ENCODE data around the gene TMEM54. TPM values are rescaled to one million over a fixed set of nuclear protein-coding genes. Genes with fewer than 3 reads are reported as not detected.
A peak's percentile ranks its signal among the peaks of the same experiment; 100 is the strongest.

Gene TMEM54
- total RNA-seq, 1 donor, result 38.4 TPM

GRCh38 chr1:32881871-32882850, 19.0 kb downstream of the TMEM54 start:
- TF ChIP-seq, protein P1, sequence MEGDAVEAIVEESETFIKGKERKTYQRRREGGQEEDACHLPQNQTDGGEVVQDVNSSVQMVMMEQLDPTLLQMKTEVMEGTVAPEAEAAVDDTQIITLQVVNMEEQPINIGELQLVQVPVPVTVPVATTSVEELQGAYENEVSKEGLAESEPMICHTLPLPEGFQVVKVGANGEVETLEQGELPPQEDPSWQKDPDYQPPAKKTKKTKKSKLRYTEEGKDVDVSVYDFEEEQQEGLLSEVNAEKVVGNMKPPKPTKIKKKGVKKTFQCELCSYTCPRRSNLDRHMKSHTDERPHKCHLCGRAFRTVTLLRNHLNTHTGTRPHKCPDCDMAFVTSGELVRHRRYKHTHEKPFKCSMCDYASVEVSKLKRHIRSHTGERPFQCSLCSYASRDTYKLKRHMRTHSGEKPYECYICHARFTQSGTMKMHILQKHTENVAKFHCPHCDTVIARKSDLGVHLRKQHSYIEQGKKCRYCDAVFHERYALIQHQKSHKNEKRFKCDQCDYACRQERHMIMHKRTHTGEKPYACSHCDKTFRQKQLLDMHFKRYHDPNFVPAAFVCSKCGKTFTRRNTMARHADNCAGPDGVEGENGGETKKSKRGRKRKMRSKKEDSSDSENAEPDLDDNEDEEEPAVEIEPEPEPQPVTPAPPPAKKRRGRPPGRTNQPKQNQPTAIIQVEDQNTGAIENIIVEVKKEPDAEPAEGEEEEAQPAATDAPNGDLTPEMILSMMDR (IDR thresholded peaks at IDR 0.05; ENCODE audit: insufficient read depth, low read length), result no peak
- no peak for DNase-seq (ENCODE audit: low read depth)
- no peak overlapping the region for H3K4me3 ChIP-seq (ENCODE audit: low read depth, low read length)

GRCh38 chr1:32881291-32881690, 19.9 kb downstream of the TMEM54 start:
- H3K4me3 ChIP-seq (ENCODE audit: low read depth, low read length), result no peak overlapping the region
- TF ChIP-seq, protein P1 (IDR thresholded peaks at IDR 0.05; ENCODE audit: insufficient read depth, low read length), result no peak
- no peak for DNase-seq (ENCODE audit: low read depth)

GRCh38 chr1:32878637-32879041, 22.6 kb downstream of the TMEM54 start:
- DNase-seq (ENCODE audit: low read depth), result no peak
- no peak overlapping the region for H3K4me3 ChIP-seq (ENCODE audit: low read depth, low read length)
- TF ChIP-seq, protein P1 (IDR thresholded peaks at IDR 0.05; ENCODE audit: insufficient read depth, low read length), result no peak

GRCh38 chr1:32878183-32878582, 23.0 kb downstream of the TMEM54 start:
- DNase-seq (ENCODE audit: low read depth), result peak; percentile 34
- TF ChIP-seq, protein P1 (IDR thresholded peaks at IDR 0.05; ENCODE audit: insufficient read depth, low read length), result no peak
- H3K4me3 ChIP-seq (ENCODE audit: low read depth, low read length), result no peak overlapping the region

DNA sequence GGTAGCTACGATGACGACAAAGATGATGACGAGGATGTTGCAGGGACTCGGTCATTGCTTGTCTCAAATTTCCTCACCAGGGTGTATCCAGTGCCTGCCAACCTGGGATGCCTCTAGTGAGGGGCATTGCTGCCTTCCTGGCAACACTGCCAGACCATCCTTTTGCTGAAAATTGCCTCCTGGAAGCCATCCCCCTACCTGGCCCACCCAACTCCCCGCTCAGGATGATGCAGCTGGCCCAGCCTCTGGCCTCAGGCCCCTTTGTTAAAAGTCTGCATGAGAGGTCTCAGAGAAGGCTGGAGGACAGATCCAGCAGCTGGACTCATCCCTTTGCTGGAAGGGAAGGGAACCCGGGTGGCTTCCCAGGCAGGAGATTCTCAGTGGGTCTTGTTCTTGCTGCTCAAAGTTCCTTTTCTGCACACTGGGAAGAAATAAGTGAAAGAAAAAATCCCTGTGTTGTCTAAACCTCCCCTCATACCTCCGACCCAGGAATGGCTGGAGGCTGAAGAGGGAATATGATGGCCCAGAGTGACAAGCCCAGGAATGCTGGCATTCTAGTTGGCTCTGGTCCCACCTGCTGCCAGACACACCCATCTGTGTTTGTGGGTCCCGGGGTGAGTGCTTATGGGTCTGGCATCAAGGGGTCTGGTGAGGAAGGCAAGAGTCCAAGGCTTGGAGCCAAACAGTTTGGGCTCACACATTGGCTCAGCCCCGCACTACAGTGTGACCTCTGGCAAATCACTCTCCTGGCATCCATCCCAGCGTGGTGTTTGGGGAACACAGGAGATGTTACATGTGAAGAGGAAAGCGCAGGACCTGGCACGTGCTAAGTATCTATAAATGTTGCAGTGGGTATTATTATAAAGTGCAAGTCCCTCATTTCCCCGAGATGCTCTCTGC, 23.7 kb downstream of the TMEM54 start:
- TF ChIP-seq, protein P1 (IDR thresholded peaks at IDR 0.05; ENCODE audit: insufficient read depth, low read length), result no peak
- no peak overlapping the region for H3K4me3 ChIP-seq (ENCODE audit: low read depth, low read length)
- DNase-seq (ENCODE audit: low read depth), result no peak

GRCh38 chr1:32876341-32877210, 24.6 kb downstream of the TMEM54 start:
- TF ChIP-seq, protein P1 (IDR thresholded peaks at IDR 0.05; ENCODE audit: insufficient read depth, low read length), result peak; percentile 92
- no peak overlapping the region for H3K4me3 ChIP-seq (ENCODE audit: low read depth, low read length)
- peak; percentile 43 for DNase-seq (ENCODE audit: low read depth)
